MCF 10A (cell line): ENCODE measurements around the gene SH2D4B. TPM values are rescaled to one million over a fixed set of nuclear protein-coding genes. Genes with fewer than 3 reads are reported as not detected.

Experiments used
- BruUV-seq: library from RNA; stranded (reverse); fragments of 400-500 nt; replicated peaks from 2 replicates; lab custom pipeline; 2021; lab: Mats Ljungman, UMichigan
- CTCF ChIA-PET: fragments of 300-600 bp; sonication (Branson Sonifier 250); formaldehyde crosslinking; extraction: SDS; loops from one replicate; lab custom pipeline; 2021; ENCODE audit warnings: antibody characterized with exemption, inconsistent platforms; lab: Yijun Ruan, JAX
- POLR2A ChIA-PET: fragments of 300-600, 350-650 bp; sonication (Branson Sonifier 250); formaldehyde crosslinking; extraction: SDS; loops from one replicate; lab custom pipeline; 2020; ENCODE audit warnings: antibody characterized with exemption, inconsistent platforms; lab: Yijun Ruan, JAX
- DNase-seq: peaks from one replicate; pipeline ENCODE4 v3.0.0-alpha.2; 2018; ENCODE audit not compliant: unreplicated experiment
- H3K27ac Mint-ChIP-seq: one replicate; pipeline ENCODE4 v1.8.0; 2022; ENCODE audit warnings: mild to moderate bottlenecking, low read depth, mixed read lengths; ENCODE audit not compliant: unreplicated experiment
- H3K27me3 Mint-ChIP-seq: one replicate; pipeline ENCODE4 v1.8.0; 2022; ENCODE audit warnings: mixed read lengths; ENCODE audit not compliant: insufficient read depth, unreplicated experiment
- H3K36me3 Mint-ChIP-seq: one replicate; pipeline ENCODE4 v1.8.0; 2022; ENCODE audit warnings: mild to moderate bottlenecking, moderate library complexity, mixed read lengths; ENCODE audit not compliant: insufficient read depth, unreplicated experiment
- H3K4me1 Mint-ChIP-seq: one replicate; pipeline ENCODE4 v1.8.0; 2022; ENCODE audit warnings: mixed read lengths; ENCODE audit not compliant: insufficient read depth, unreplicated experiment
- H3K4me3 Mint-ChIP-seq: one replicate; pipeline ENCODE4 v1.8.0; 2022; ENCODE audit warnings: mild to moderate bottlenecking, moderate library complexity, mixed read lengths; ENCODE audit not compliant: unreplicated experiment
- H3K9me3 Mint-ChIP-seq: one replicate; pipeline ENCODE4 v1.8.0; 2022; ENCODE audit warnings: mixed read lengths; ENCODE audit not compliant: unreplicated experiment
- CTCF ChIP-seq: fragments of 200-600 bp; IDR thresholded peaks from one replicate; pipeline ENCODE4 v1.8.0; 2022; ENCODE audit warnings: antibody characterized with exemption, mild to moderate bottlenecking; ENCODE audit not compliant: unreplicated experiment
- intact Hi-C: fragments of 100-400 bp; cut with micrococcal nuclease; formaldehyde crosslinking; loops from 2 replicates; pipeline ENCODE4 v1.14.1; 2022
- total RNA-seq: library from RNA; stranded (reverse); gene quantifications from 2 replicates; pipeline ENCODE4 v1.2.3, GENCODE V29; 2022

The SH2D4B gene
- total RNA-seq, 1 experiment from 2014 or later, result not detected

GRCh38 chr10:80579849-80580637 is 42.3 kb downstream of the SH2D4B start:
- H3K4me3 Mint-ChIP-seq, result no peak overlapping the region
- intact Hi-C loops, result no loop called here
- no TSS peak for BruUV-seq
- no peaks in the 10 kb centered on the region for H3K9me3 Mint-ChIP-seq
- no peaks in the 10 kb centered on the region for H3K4me1 Mint-ChIP-seq
- no peak overlapping the region for H3K27ac Mint-ChIP-seq
- TF ChIP-seq CTCF, result no peak
- no peaks in the 10 kb centered on the region for H3K36me3 Mint-ChIP-seq
- peaks cover 44% of the 10 kb centered on the region for H3K27me3 Mint-ChIP-seq
- DNase-seq, result no peak
- CTCF ChIA-PET, result interaction anchor here (1.0 kb wide), 1 partner anchor 19 kb away, joined by 3 read pairs; no protein-coding TSS in a partner anchor
- POLR2A ChIA-PET, result interaction anchor here (1.2 kb wide), 1 partner anchor 16 kb away, joined by 3 read pairs; no protein-coding TSS in a partner anchor

- CTCF ChIA-PET, result interaction anchor here (1.0 kb wide), 1 partner anchor 18 kb away, joined by 3 read pairs; no protein-coding TSS in a partner anchor
- Mint-ChIP-seq H3K9me3 (no peaks in the 10 kb centered on the region), H3K4me1 (no peaks in the 10 kb centered on the region), H3K27me3 (peaks cover 44% of the 10 kb centered on the region), H3K27ac (no peak overlapping the region), H3K36me3 (no peaks in the 10 kb centered on the region), H3K4me3 (no peak overlapping the region)
- TF ChIP-seq CTCF, result no peak
- BruUV-seq, result no TSS peak
- intact Hi-C loops, result no loop called here
- DNase-seq, result no peak
- POLR2A ChIA-PET, result interaction anchor here (1.2 kb wide), 1 partner anchor 17 kb away, joined by 3 read pairs; no protein-coding TSS in a partner anchor
Observed at GRCh38 chr10:80580638-80581468, 43.2 kb downstream of the SH2D4B start.

GRCh38 chr10:80581469-80581835 is 43.8 kb downstream of the SH2D4B start:
- Mint-ChIP-seq H3K27me3 (peaks cover 44% of the 10 kb centered on the region), H3K4me3 (no peak overlapping the region), H3K27ac (no peak overlapping the region), H3K9me3 (no peaks in the 10 kb centered on the region), H3K36me3 (no peaks in the 10 kb centered on the region), H3K4me1 (no peaks in the 10 kb centered on the region)
- intact Hi-C loops, result no loop called here
- POLR2A ChIA-PET, result no interaction called here
- BruUV-seq, result no TSS peak
- DNase-seq, result no peak
- CTCF ChIA-PET, result no interaction called here
- TF ChIP-seq CTCF, result no peak
